ENCODE results near the gene RASAL1.

RASAL1 gene

GRCh38 chr12:113115455-113116126 is 20.0 kb downstream of the RASAL1 start:
- DNase-seq, result no peak

GRCh38 chr12:113114447-113115178 is 20.9 kb downstream of the RASAL1 start:
- no peak for DNase-seq

- DNase-seq, result no peak
Observed at GRCh38 chr12:113113397-113113796, 22.2 kb downstream of the RASAL1 start.

- no peak for DNase-seq
Observed at GRCh38 chr12:113112043-113112899, 23.3 kb downstream of the RASAL1 start.

- DNase-seq, result no peak
Observed at GRCh38 chr12:113111247-113111646, 24.3 kb downstream of the RASAL1 start.

GRCh38 chr12:113109872-113110599 is 25.5 kb downstream of the RASAL1 start:
- DNase-seq, result no peak

- DNase-seq, result no peak
Observed at GRCh38 chr12:113109360-113109759, 26.2 kb downstream of the RASAL1 start.

GRCh38 chr12:113108308-113108707 is 27.3 kb downstream of the RASAL1 start:
- DNase-seq, result no peak

GRCh38 chr12:113106361-113106760 is 29.2 kb downstream of the RASAL1 start:
- DNase-seq, result no peak

GRCh38 chr12:113105606-113106271 is 29.8 kb downstream of the RASAL1 start:
- no peak for DNase-seq

GRCh38 chr12:113104953-113105510 is 30.5 kb downstream of the RASAL1 start:
- DNase-seq, result no peak

GRCh38 chr12:113103756-113104450 is 31.7 kb downstream of the RASAL1 start:
- no peak for DNase-seq

- DNase-seq, result no peak
Observed at GRCh38 chr12:113102811-113103210, 32.8 kb downstream of the RASAL1 start.

- DNase-seq, result no peak
Observed at GRCh38 chr12:113101751-113102150, 33.8 kb downstream of the RASAL1 start.

- DNase-seq, result no peak
Observed at GRCh38 chr12:113099764-113100163, 35.8 kb downstream of the RASAL1 start.

GRCh38 chr12:113099364-113099763 is 36.2 kb downstream of the RASAL1 start:
- DNase-seq, result no peak

- peak; percentile 87 to 88 for DNase-seq
Observed at GRCh38 chr12:113098441-113099028, 37.0 kb downstream of the RASAL1 start.

- DNase-seq, result peak in 1 of 2 experiments; percentile 61
Observed at GRCh38 chr12:113097716-113098440, 37.7 kb downstream of the RASAL1 start.

- DNase-seq, result no peak
Observed at GRCh38 chr12:113096675-113097461, 38.7 kb downstream of the RASAL1 start.

Data from SHP77 (cell line).